Endometrium (tissue), 2 donors: ENCODE data around the gene PPP1R37.

Source experiments
- FAIRE-seq: peaks from 2 replicates; lab custom pipeline; 2012; peaks lifted over from hg19 to GRCh38; lab: Jason Lieb, UNC
- donor health status: control.
- donor health status: control.

Gene PPP1R37

GRCh38 chr19:45070861-45071544 is 22.0 kb upstream of the PPP1R37 start:
- FAIRE-seq = no peak

GRCh38 chr19:45071545-45071938 is 21.4 kb upstream of the PPP1R37 start:
- no peak for FAIRE-seq

GRCh38 chr19:45071969-45072790 is 20.8 kb upstream of the PPP1R37 start:
- no peak for FAIRE-seq

DNA sequence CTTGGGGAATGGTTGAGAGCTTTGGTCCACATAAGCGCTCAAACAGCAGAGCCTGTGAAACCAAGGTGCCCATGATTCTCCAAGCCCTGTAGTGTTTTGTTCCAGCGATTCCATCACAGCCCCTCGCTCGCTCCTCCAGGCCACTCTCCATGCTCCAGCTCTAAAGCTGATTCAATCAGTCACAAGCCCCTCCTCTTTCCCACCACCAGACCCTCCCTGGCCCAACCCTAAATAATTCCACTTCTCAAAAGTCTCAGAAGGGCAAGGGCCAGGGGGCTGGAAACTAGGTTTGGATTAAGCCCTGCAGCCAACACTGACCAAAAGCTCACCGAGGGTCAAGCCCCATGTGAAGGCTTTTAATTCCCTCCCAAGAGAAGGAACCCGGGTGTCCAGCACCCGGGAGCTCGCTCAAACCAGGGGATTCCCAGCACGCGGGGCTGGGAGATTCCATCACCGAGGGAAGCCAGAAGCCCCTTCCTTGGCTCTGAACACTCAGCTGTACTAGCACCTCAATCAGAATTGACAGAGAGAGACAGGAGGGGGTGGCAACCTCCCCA is 18.2 kb upstream of the PPP1R37 start:
- no peak for FAIRE-seq

DNA sequence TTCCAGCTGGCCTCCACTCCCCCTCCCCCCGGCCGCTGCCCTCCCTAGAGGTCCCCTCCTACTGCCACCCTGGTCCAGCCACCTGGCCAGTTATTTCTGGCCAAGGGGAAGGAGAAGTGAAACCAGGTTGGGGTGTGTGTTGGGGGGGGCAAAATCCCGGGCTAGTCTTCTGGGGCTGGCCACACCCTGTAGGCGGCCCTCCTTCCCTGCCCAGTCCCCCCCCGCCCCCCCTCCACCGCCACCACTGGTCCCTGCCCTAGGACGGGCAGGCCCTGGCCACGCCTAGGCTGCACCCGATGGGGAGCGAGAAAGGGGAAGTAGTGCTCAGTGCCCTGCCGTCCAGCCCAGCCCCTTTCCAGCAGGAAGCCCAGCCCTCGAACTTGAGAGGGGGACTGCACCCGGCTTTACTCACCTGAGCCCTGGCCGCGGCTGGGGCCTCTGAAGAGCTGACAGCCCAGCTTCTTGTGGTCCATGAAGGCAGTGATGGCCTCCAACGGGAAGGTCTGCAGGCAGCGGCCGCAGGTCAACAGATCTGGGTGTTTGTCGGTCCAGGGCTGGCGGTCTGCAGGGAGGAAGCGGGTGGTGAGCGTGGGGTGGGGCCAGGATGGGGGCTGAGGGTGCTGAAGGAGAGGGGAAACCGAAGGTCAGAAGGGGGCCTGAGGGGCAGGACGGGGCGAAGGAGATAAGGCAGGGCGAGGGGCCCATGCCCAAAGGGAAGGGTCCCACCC is 17.5 kb upstream of the PPP1R37 start:
- FAIRE-seq = no peak

DNA sequence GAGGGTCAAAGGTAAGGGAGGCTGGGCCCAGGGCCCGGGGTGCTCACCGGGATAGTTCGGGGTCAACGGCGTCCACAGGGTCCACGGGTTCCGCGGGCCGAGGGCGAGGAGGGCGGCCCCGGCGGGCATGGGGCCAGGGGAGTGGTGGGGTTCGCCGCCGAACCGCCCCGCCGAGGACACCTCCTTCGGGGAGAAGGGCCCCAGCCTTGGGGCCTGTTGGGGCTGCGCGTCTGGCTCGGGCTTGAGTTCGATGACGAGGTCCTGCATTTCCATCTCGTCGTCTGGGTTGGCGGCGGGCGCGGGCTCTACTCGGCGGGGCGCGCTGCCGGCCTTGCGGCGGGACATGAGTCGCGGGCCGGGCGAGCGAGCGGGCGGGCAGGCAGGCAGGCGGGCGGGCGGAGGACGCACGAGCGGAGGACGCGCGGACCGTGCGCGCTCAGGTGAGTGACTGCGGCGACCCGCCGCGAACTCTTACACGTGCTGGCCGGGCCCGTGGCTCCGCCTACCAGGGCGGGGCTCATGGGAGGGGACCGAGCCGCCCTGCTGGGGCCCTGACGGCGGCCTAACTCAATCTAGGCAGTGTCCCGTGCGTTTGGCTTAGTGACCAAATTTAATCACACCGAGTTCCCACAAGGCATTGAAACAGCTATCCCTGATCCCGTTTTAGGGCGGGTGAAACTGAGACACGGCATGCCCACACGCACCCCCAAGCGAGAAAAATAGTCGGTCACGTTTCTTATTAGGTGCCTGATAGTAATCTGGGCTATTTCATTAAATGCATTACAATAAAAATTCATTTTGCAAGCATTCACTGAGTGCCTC is 16.7 kb upstream of the PPP1R37 start, which contains the start of gene ZNF296:
TSS of gene ZNF296 (minus strand) at position 450 of the 822 bp plus-strand sequence. CDS start at position 345, 105 bp downstream.
- FAIRE-seq = no peak

DNA sequence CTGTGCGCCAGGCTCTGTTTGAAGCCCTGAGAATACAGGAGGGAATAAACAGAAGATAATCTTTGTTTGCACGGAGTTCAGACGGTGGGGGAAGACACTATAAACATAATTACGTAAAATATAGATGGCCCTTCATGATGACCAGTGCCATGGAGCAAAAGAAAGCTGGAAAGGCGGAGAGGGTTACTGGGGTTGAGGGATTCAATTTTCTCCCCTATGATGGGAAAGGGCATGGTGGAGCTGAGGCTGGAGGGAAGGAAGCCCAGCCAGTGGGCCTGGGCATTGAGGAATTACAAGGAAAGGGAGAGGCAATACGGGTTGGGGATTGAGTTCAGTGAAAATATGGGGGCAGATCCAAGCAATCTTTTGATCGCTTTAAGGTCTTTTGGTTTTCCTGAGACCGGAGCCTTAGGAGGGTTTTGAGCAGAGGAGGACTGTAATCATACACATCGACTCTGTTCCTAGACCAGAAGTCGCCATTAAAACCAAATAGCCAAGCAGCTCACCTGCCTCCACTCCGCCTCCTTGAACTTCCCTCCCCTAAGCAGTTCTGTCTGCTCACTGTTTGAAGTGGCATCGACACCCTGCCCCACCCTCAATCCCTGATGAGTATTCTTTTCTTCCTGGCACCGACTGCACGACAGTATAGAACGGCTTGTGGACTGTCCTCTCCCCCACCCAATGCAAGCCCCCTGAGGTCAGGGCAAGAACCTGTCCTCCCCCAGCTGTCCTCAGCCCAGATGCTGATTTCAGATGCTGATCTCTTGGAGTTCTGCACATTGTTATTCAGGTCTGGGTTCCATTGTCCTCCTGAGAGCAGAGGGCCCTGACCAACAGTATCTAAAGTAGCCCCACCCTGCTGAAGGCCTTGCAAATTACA is 15.9 kb upstream of the PPP1R37 start:
- no peak for FAIRE-seq

DNA sequence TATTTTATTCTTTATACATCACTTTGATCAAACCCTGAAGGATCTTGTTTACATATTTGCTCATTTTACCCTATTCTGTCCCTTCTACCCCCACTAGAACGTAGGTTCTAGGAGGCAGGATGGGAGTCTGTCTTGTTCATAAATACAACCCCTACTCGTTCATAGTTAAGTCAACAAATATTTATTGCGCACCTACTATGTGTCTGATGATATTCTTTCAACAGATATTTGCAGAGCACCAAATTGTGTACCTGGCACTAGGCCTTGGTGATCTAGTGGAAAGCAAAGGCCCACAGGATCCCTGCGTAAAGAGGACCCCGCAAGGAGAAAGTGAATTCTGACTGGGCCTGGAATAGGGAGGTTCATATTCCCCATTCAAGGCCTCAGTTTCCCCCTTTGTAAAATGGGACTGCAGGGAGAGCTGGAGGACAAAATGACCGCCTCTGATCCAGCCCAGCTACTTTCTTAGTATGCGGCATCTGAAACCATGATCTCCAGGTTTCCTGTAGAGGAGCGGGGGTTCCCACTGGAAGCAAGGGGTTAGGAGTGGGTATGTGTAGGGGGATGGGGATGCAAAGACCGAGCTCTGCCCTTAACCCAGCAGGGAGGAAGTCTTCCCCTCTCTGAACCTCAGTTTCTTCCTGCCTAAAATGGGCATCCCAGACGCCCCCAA is 14.5 kb upstream of the PPP1R37 start:
- no peak for FAIRE-seq

DNA sequence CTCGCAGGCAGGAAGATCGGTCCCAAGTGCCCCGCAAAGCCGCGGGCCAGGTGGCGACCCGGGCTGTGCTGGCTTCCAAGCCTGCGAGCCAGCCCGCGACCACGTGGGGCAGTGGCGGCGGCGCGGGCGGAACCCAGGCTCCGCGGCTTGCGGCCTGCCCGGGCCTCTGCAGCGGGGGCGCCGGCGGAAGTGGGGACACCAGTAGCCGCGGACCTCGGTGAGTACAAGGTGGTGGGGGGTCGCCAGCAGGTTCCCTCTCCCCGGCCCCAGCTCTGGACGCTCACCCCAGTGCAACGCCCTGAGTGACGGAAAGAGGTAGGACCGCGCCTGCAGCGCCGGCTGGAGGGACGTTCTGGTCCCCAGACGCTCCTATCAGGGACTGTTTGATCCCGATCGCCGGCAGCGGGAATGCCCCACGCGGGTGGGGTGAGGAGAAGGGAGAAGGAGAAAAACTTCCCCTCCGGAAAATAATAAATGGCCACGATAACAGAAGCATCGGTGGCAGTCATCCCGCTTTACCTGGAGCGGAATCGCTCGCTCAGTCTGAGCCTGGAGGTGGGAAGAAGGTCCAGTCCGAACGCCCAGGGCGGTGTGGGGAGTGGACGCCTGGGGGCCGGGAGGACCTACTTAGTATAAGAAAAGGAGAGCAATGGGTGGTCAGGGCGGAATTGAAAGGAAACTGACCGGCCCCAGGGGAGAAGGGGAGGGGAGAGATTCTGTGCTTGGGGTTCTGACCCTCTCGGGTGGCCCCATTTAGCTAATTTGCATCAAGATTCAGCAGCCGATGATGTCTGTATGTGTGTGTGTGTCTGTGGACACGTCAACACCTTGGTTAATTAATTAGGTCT is 13.7 kb upstream of the PPP1R37 start, which contains the start of gene GEMIN7:
TSS of gene GEMIN7 (plus strand) at position 198 of the 848 bp plus-strand sequence. CDS start 10,855 bp downstream, outside the sequence.
- no peak for FAIRE-seq

DNA sequence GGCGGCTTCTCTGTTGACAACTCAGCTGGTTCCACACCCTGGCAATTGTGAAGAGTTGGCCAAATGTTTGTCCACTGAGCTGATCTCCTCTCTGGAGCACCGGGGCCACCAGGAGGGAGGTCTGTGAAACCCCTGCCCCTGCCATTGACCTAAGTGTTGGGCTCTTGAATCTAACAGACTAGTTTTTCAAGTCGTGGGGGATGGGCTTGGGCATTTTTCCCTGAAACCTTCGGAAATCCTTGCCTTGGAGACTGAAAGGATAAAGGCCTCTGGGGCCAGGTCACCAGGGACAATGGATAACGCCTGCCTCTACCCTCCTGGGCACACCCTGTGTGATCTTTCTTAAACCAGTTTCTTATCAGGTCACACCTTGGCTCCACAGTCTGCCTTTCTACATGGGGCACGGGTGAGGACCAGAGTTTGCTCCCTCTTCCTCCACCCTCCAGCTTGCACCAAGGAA is 13.0 kb upstream of the PPP1R37 start:
- no peak for FAIRE-seq

GRCh38 chr19:45082170-45082569 is 10.8 kb upstream of the PPP1R37 start:
- no peak for FAIRE-seq

- no peak for FAIRE-seq
Observed at GRCh38 chr19:45086480-45086879, 6.5 kb upstream of the PPP1R37 start.

DNA sequence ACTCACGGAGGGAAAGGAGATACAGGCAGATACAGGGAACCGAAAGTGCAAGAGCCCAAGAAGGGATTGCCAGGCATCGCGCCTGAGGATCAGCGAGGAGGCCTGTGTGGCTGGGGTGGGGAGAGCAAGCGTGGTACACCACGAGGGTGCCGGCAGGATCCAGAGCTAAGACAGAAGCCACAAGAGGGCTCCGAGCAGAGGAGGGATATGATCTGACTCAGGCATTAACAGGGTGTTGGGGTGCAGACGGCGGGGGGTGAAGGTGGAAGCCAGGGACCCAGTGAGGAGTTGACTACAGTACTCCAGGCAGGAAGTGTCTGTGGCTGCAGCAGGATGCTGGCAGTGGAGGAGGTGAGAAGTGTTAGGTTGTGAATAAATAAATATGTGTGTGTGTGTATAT is 5.4 kb upstream of the PPP1R37 start:
- no peak for FAIRE-seq

DNA sequence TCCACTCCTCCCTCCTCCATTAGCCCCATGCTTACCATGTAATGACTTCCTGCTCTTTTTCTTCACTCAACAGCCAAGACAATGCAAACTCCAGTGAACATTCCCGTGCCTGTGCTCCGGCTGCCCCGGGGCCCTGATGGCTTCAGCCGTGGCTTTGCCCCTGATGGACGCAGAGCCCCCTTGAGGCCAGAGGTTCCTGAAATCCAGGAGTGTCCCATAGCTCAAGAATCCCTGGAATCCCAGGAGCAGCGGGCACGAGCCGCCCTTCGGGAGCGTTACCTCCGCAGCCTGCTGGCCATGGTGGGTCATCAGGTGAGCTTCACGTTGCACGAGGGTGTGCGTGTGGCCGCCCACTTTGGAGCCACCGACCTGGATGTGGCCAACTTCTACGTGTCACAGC is 2.9 kb upstream of the PPP1R37 start:
- FAIRE-seq = no peak

DNA sequence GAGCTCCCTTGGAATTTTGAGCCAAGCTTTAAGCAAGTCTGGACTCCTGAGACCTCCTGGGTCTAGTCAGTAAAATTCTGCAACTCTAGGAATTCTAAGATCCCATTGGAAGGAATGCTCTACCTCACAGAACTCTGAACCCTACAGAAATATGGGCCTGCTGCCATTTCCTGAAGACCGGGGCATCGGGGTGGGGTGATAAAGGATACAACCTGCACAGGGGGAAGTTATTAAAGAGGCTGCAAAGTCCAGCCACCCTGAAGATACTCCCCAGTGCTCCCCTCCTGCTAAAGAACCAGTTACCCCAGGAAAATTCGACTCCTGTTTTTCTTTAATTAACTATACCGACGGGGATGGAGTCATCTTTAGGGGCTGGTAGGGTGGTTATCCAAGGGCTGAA is 2.4 kb upstream of the PPP1R37 start:
- FAIRE-seq = no peak

DNA sequence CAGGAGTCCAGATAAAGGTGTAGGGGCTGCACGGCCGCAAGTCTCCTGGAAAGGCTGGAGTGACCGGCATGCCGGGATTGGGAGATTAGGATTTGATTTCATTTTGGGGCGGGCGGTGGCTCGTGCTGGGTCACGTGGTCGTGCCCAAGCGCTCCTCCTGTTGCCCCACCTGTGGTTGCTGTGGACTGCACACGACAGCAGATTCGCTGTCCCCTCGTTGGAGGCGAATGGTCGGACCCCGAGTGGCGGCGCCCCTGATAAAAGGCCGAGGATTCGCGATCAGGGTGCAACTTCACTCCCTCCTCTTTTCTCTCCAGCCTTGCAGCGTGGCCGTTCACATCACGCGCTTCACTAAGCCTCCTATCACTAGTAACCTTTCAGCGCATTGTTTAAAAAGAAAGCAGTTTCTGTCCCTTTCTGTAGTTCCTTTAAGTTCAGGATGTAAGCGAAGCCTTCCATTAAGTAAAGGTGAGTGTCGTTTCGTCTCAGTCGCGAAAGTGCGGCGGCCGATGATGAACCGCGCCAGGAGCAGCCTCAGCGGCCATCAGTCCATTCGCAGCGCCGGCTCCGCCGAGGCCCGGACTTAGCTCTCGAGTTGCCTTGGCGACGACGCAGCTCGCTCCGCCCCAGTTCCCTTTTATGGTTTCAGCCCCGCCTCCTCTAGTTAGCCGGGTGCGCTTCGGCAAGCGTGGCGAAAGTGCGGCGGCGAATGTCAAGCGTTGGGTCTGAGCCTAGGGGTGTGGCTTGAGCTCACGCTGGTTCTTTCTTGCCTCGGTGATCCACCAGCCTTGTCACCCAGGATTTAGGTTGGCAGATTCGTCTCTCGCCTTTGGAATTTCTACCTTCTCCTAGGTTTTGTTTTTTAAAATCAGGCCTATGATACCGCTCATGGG is 1.7 kb upstream of the PPP1R37 start:
- FAIRE-seq = peak; percentile 98

- no peak for FAIRE-seq
Observed at GRCh38 chr19:45094137-45094536, 1.2 kb downstream of the PPP1R37 start.

DNA sequence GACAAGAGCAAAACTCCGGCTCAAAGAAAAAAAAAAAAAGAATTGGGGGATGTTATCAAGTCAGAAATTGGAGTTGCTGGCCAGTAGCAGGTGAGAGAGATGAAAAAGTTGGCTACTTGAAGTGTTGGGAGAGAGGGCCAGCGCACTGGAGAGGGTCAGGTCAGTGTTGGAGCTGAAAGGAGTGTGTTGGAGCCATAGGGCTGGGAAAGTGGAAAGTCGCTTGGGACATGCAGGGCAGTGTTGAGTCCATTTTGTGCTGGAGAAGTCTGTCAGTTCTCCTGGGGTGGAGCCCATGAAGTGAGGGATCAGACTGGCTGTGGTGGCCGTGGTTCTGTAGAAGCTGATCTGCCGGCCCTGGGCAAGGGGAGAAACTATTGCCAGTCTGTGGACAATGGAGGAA is 1.7 kb downstream of the PPP1R37 start:
- no peak for FAIRE-seq
